Hepatocyte (in vitro differentiated cells): Measurements from ENCODE around the gene UTS2R. TPM values are rescaled to one million over a fixed set of nuclear protein-coding genes. Genes with fewer than 3 reads are reported as not detected.

ENCODE experiments used
- DNase-seq: peaks from one replicate; pipeline ENCODE4 v3.0.0-alpha.2; 2016; ENCODE audit warnings: low spot score
- H2AFZ ChIP-seq: fragments of 200-600 bp; sonication (generic); 2 replicates; pipeline ENCODE4 v1.6.0; 2016; ENCODE audit warnings: antibody characterized with exemption, mild to moderate bottlenecking
- H3K27ac ChIP-seq: fragments of 200-600 bp; sonication (generic); 2 replicates; pipeline ENCODE4 v1.5.1; 2016; ENCODE audit warnings: mild to moderate bottlenecking
- H3K27me3 ChIP-seq: fragments of 200-600 bp; sonication (generic); 2 replicates; pipeline ENCODE4 v1.6.1; 2016
- H3K36me3 ChIP-seq: fragments of 200-600 bp; sonication (generic); replicated peaks from 2 replicates; pipeline ENCODE4 v1.5.1; 2016; ENCODE audit warnings: low read depth; ENCODE audit not compliant: insufficient read depth
- H3K4me1 ChIP-seq: fragments of 200-600 bp; sonication (generic); 2 replicates; pipeline ENCODE4 v1.5.1; 2016; ENCODE audit warnings: mild to moderate bottlenecking, moderate library complexity; ENCODE audit not compliant: insufficient read depth
- H3K4me2 ChIP-seq: fragments of 200-600 bp; sonication (generic); 2 replicates; pipeline ENCODE4 v1.6.0; 2016
- H3K4me3 ChIP-seq: fragments of 200-600 bp; sonication (generic); 2 replicates; pipeline ENCODE4 v1.5.1; 2016; ENCODE audit warnings: mild to moderate bottlenecking
- H3K79me2 ChIP-seq: fragments of 200-600 bp; sonication (generic); 2 replicates; pipeline ENCODE4 v1.6.0; 2017; ENCODE audit warnings: mild to moderate bottlenecking
- H3K9me2 ChIP-seq: fragments of 200-600 bp; sonication (generic); replicated peaks from 2 replicates; pipeline ENCODE4 v1.6.0; 2017; ENCODE audit warnings: mild to moderate bottlenecking; ENCODE audit not compliant: insufficient read depth
- H3K9me3 ChIP-seq: fragments of 200-600 bp; sonication (generic); 2 replicates; pipeline ENCODE4 v1.5.1; 2016; ENCODE audit warnings: low read depth, mild to moderate bottlenecking
- H4K20me1 ChIP-seq: fragments of 200-600 bp; sonication (generic); 2 replicates; pipeline ENCODE4 v1.6.0; 2016; ENCODE audit warnings: mild to moderate bottlenecking; ENCODE audit not compliant: insufficient read depth, poor library complexity, severe bottlenecking
- CTCF ChIP-seq: fragments of 200-600 bp; sonication (generic); IDR thresholded peaks from 2 replicates; pipeline ENCODE4 v1.5.1; 2016; ENCODE audit warnings: antibody characterized with exemption, mild to moderate bottlenecking; ENCODE audit not compliant: poor library complexity
- EZH2 ChIP-seq: fragments of 200-600 bp; sonication (generic); IDR thresholded peaks from 2 replicates; pipeline ENCODE4 v1.6.1; 2016; ENCODE audit warnings: antibody characterized with exemption, mild to moderate bottlenecking, borderline replicate concordance
- EZH2phosphoT487 ChIP-seq: fragments of 200-600 bp; sonication (generic); IDR thresholded peaks from one replicate; pipeline ENCODE4 v1.6.1; 2018; ENCODE audit warnings: antibody characterized with exemption, mild to moderate bottlenecking, low read depth, moderate library complexity; ENCODE audit not compliant: unreplicated experiment, severe bottlenecking
- WGBS: methylation state at CpG from one replicate; pipeline ENCODE4 v1.1.6; 2016; ENCODE audit warnings: low lambda C conversion rate; ENCODE audit errors: missing lambda C conversion rate; 5-methylcytosine and 5-hydroxymethylcytosine counted together
- polyA plus RNA-seq: library from polyadenylated mRNA; unstranded; fragments of >200 nt; fragmentation: Nextera tagmentation; extraction: Ambion mirVana; gene quantifications from 2 replicates; pipeline ENCODE4 v1.2.1, GENCODE V29; 2016
- total RNA-seq: library from RNA; depleted of rRNA; stranded (reverse); fragments of >200 nt; gene quantifications from 2 replicates; pipeline ENCODE4 v1.2.3, GENCODE V29; 2014

UTS2R gene
- total and polyA plus RNA-seq, 2 experiments from 2014 or later: 0.10 TPM; not detected in 1

- Histone ChIP-seq H3K27me3 (no peaks in the 10 kb centered on the region), H3K4me1 (peaks cover 14% of the 10 kb centered on the region), H4K20me1 (no peaks in the 10 kb centered on the region), H3K4me2 (peak overlapping the region; percentile 42), H3K36me3 (no peaks in the 10 kb centered on the region), H3K9me3 (no peaks in the 10 kb centered on the region), H3K9me2 (no peaks in the 10 kb centered on the region), H3K79me2 (no peaks in the 10 kb centered on the region), H3K27ac (peak overlapping the region; percentile 34), H3K4me3 (no peak overlapping the region), H2AFZ (no peak overlapping the region)
- TF ChIP-seq CTCF (peak; percentile 5), EZH2phosphoT487 (no peak)
- WGBS: 72% methylated on average over 25 of the region's 26 CpGs
- no peak for DNase-seq
Observed at GRCh38 chr17:82384730-82385481, 13.3 kb downstream of the UTS2R start.

GRCh38 chr17:82385559-82386254 lies 14.1 kb downstream of the UTS2R start:
- TF ChIP-seq EZH2 (no peak), EZH2phosphoT487 (no peak), CTCF (no peak)
- WGBS: 53% methylated on average over 19 of the region's 26 CpGs

GRCh38 chr17:82386255-82386831 lies 14.8 kb downstream of the UTS2R start:
- Histone ChIP-seq H4K20me1 (no peaks in the 10 kb centered on the region), H3K79me2 (no peaks in the 10 kb centered on the region), H2AFZ (no peak overlapping the region), H3K27ac (peak overlapping the region; percentile 83), H3K4me2 (peak overlapping the region; percentile 62), H3K36me3 (no peaks in the 10 kb centered on the region), H3K27me3 (no peaks in the 10 kb centered on the region), H3K4me3 (no peak overlapping the region), H3K9me2 (no peaks in the 10 kb centered on the region), H3K9me3 (no peaks in the 10 kb centered on the region), H3K4me1 (peaks cover 14% of the 10 kb centered on the region)
- no peak for DNase-seq
- TF ChIP-seq EZH2 (no peak), EZH2phosphoT487 (no peak), CTCF (no peak)
- WGBS: 69% methylated on average over 12 of the region's 17 CpGs

More at GRCh38 chr17:82385559-82386254, 14.1 kb downstream of the UTS2R start:
- Histone ChIP-seq H3K9me3 (no peaks in the 10 kb centered on the region), H3K27ac (peak overlapping the region; percentile 83), H4K20me1 (no peaks in the 10 kb centered on the region), H3K79me2 (no peaks in the 10 kb centered on the region), H3K9me2 (no peaks in the 10 kb centered on the region), H3K36me3 (no peaks in the 10 kb centered on the region), H2AFZ (no peak overlapping the region), H3K4me2 (peak overlapping the region; percentile 42), H3K4me1 (peaks cover 14% of the 10 kb centered on the region), H3K27me3 (no peaks in the 10 kb centered on the region), H3K4me3 (no peak overlapping the region)
- peak; percentile 58 for DNase-seq
